ENCODE measurements around the gene TRIM24.

Gene TRIM24

GRCh38 chr7:138588986-138589385, 128.9 kb downstream of the TRIM24 start:
- H3K27me3 ChIP-seq (ENCODE audit: control insufficient read depth, insufficient read depth, low read length) = no peaks in the 10 kb centered on the region
- no peaks in the 10 kb centered on the region for H3K4me1 ChIP-seq (ENCODE audit: control insufficient read depth, low read depth, low read length)
- no peak overlapping the region for H3K27ac ChIP-seq (ENCODE audit: low read length)
- H3K9me3 ChIP-seq (ENCODE audit: control insufficient read depth, low read depth, low read length) = no peaks in the 10 kb centered on the region
- H3K4me3 ChIP-seq (ENCODE audit: low read length) = no peak overlapping the region
- peaks cover 35% of the 10 kb centered on the region for H3K36me3 ChIP-seq (ENCODE audit: control insufficient read depth, low read depth, low read length)
- H3K9ac ChIP-seq (ENCODE audit: low read length) = no peak overlapping the region

- H3K36me3 ChIP-seq (ENCODE audit: control insufficient read depth, low read depth, low read length) = peaks cover 24% of the 10 kb centered on the region
- H3K27me3 ChIP-seq (ENCODE audit: control insufficient read depth, insufficient read depth, low read length) = no peaks in the 10 kb centered on the region
- no peak overlapping the region for H3K4me3 ChIP-seq (ENCODE audit: low read length)
- no peaks in the 10 kb centered on the region for H3K9me3 ChIP-seq (ENCODE audit: control insufficient read depth, low read depth, low read length)
- H3K27ac ChIP-seq (ENCODE audit: low read length) = no peak overlapping the region
- no peak overlapping the region for H3K9ac ChIP-seq (ENCODE audit: low read length)
- no peaks in the 10 kb centered on the region for H3K4me1 ChIP-seq (ENCODE audit: control insufficient read depth, low read depth, low read length)
Observed at GRCh38 chr7:138590154-138590553, 130.1 kb downstream of the TRIM24 start.

- Histone ChIP-seq H3K36me3 (ENCODE audit: control insufficient read depth, low read depth, low read length) (no peaks in the 10 kb centered on the region), H3K4me3 (ENCODE audit: low read length) (no peak overlapping the region), H3K4me1 (ENCODE audit: control insufficient read depth, low read depth, low read length) (no peaks in the 10 kb centered on the region), H3K27ac (ENCODE audit: low read length) (no peak overlapping the region), H3K27me3 (ENCODE audit: control insufficient read depth, insufficient read depth, low read length) (no peaks in the 10 kb centered on the region), H3K9ac (ENCODE audit: low read length) (no peak overlapping the region), H3K9me3 (ENCODE audit: control insufficient read depth, low read depth, low read length) (no peaks in the 10 kb centered on the region)
Observed at GRCh38 chr7:138595454-138595853, 135.4 kb downstream of the TRIM24 start.

- Histone ChIP-seq H3K9ac (ENCODE audit: low read length) (no peak overlapping the region), H3K4me1 (ENCODE audit: control insufficient read depth, low read depth, low read length) (no peaks in the 10 kb centered on the region), H3K4me3 (ENCODE audit: low read length) (no peak overlapping the region), H3K27me3 (ENCODE audit: control insufficient read depth, insufficient read depth, low read length) (no peaks in the 10 kb centered on the region), H3K27ac (ENCODE audit: low read length) (no peak overlapping the region), H3K9me3 (ENCODE audit: control insufficient read depth, low read depth, low read length) (peaks cover 5% of the 10 kb centered on the region), H3K36me3 (ENCODE audit: control insufficient read depth, low read depth, low read length) (no peaks in the 10 kb centered on the region)
Observed at GRCh38 chr7:138602451-138602850, 142.4 kb downstream of the TRIM24 start.

GRCh38 chr7:138603549-138604318, 143.7 kb downstream of the TRIM24 start:
- H3K27ac ChIP-seq (ENCODE audit: low read length) = no peak overlapping the region
- no peaks in the 10 kb centered on the region for H3K27me3 ChIP-seq (ENCODE audit: control insufficient read depth, insufficient read depth, low read length)
- no peak overlapping the region for H3K9ac ChIP-seq (ENCODE audit: low read length)
- no peaks in the 10 kb centered on the region for H3K4me1 ChIP-seq (ENCODE audit: control insufficient read depth, low read depth, low read length)
- peaks cover 5% of the 10 kb centered on the region for H3K9me3 ChIP-seq (ENCODE audit: control insufficient read depth, low read depth, low read length)
- no peaks in the 10 kb centered on the region for H3K36me3 ChIP-seq (ENCODE audit: control insufficient read depth, low read depth, low read length)
- H3K4me3 ChIP-seq (ENCODE audit: low read length) = no peak overlapping the region

GRCh38 chr7:138606236-138606635, 146.2 kb downstream of the TRIM24 start:
- H3K9me3 ChIP-seq (ENCODE audit: control insufficient read depth, low read depth, low read length) = peaks cover 5% of the 10 kb centered on the region
- no peak overlapping the region for H3K27ac ChIP-seq (ENCODE audit: low read length)
- no peaks in the 10 kb centered on the region for H3K4me1 ChIP-seq (ENCODE audit: control insufficient read depth, low read depth, low read length)
- no peak overlapping the region for H3K4me3 ChIP-seq (ENCODE audit: low read length)
- no peaks in the 10 kb centered on the region for H3K36me3 ChIP-seq (ENCODE audit: control insufficient read depth, low read depth, low read length)
- no peak overlapping the region for H3K9ac ChIP-seq (ENCODE audit: low read length)
- no peaks in the 10 kb centered on the region for H3K27me3 ChIP-seq (ENCODE audit: control insufficient read depth, insufficient read depth, low read length)

GRCh38 chr7:138607216-138608126, 147.4 kb downstream of the TRIM24 start:
- Histone ChIP-seq H3K27me3 (ENCODE audit: control insufficient read depth, insufficient read depth, low read length) (no peaks in the 10 kb centered on the region), H3K4me1 (ENCODE audit: control insufficient read depth, low read depth, low read length) (no peaks in the 10 kb centered on the region), H3K27ac (ENCODE audit: low read length) (no peak overlapping the region), H3K36me3 (ENCODE audit: control insufficient read depth, low read depth, low read length) (no peaks in the 10 kb centered on the region), H3K9ac (ENCODE audit: low read length) (no peak overlapping the region), H3K9me3 (ENCODE audit: control insufficient read depth, low read depth, low read length) (peaks cover 5% of the 10 kb centered on the region), H3K4me3 (ENCODE audit: low read length) (no peak overlapping the region)

- Histone ChIP-seq H3K36me3 (ENCODE audit: control insufficient read depth, low read depth, low read length) (no peaks in the 10 kb centered on the region), H3K27ac (ENCODE audit: low read length) (no peak overlapping the region), H3K27me3 (ENCODE audit: control insufficient read depth, insufficient read depth, low read length) (no peaks in the 10 kb centered on the region), H3K4me3 (ENCODE audit: low read length) (no peak overlapping the region), H3K9me3 (ENCODE audit: control insufficient read depth, low read depth, low read length) (peaks cover 5% of the 10 kb centered on the region), H3K4me1 (ENCODE audit: control insufficient read depth, low read depth, low read length) (no peaks in the 10 kb centered on the region), H3K9ac (ENCODE audit: low read length) (no peak overlapping the region)
Observed at GRCh38 chr7:138608275-138608674, 148.2 kb downstream of the TRIM24 start.

GRCh38 chr7:138610671-138611170, 150.7 kb downstream of the TRIM24 start:
- Histone ChIP-seq H3K4me1 (ENCODE audit: control insufficient read depth, low read depth, low read length) (no peaks in the 10 kb centered on the region), H3K4me3 (ENCODE audit: low read length) (no peak overlapping the region), H3K9me3 (ENCODE audit: control insufficient read depth, low read depth, low read length) (peaks cover 5% of the 10 kb centered on the region), H3K9ac (ENCODE audit: low read length) (no peak overlapping the region), H3K27ac (ENCODE audit: low read length) (no peak overlapping the region), H3K27me3 (ENCODE audit: control insufficient read depth, insufficient read depth, low read length) (no peaks in the 10 kb centered on the region), H3K36me3 (ENCODE audit: control insufficient read depth, low read depth, low read length) (no peaks in the 10 kb centered on the region)

- Histone ChIP-seq H3K4me1 (ENCODE audit: control insufficient read depth, low read depth, low read length) (no peaks in the 10 kb centered on the region), H3K9ac (ENCODE audit: low read length) (no peak overlapping the region), H3K36me3 (ENCODE audit: control insufficient read depth, low read depth, low read length) (no peaks in the 10 kb centered on the region), H3K9me3 (ENCODE audit: control insufficient read depth, low read depth, low read length) (no peaks in the 10 kb centered on the region), H3K4me3 (ENCODE audit: low read length) (no peak overlapping the region), H3K27me3 (ENCODE audit: control insufficient read depth, insufficient read depth, low read length) (no peaks in the 10 kb centered on the region), H3K27ac (ENCODE audit: low read length) (no peak overlapping the region)
Observed at GRCh38 chr7:138613630-138614029, 153.6 kb downstream of the TRIM24 start.

GRCh38 chr7:138616085-138616484, 156.0 kb downstream of the TRIM24 start:
- Histone ChIP-seq H3K9me3 (ENCODE audit: control insufficient read depth, low read depth, low read length) (no peaks in the 10 kb centered on the region), H3K4me3 (ENCODE audit: low read length) (no peak overlapping the region), H3K36me3 (ENCODE audit: control insufficient read depth, low read depth, low read length) (no peaks in the 10 kb centered on the region), H3K27me3 (ENCODE audit: control insufficient read depth, insufficient read depth, low read length) (no peaks in the 10 kb centered on the region), H3K4me1 (ENCODE audit: control insufficient read depth, low read depth, low read length) (no peaks in the 10 kb centered on the region), H3K27ac (ENCODE audit: low read length) (no peak overlapping the region), H3K9ac (ENCODE audit: low read length) (no peak overlapping the region)
